GM12891 (cell line): ENCODE results near the gene DSCAM.

Experiments
- DNase-seq: peaks from one replicate; pipeline ENCODE4 v3.0.0; 2011; ENCODE audit warnings: low spot score; ENCODE audit not compliant: insufficient read length
- FAIRE-seq: peaks from 2 replicates; lab custom pipeline; 2011; peaks lifted over from hg19 to GRCh38; lab: Jason Lieb, UNC
- PAX5 ChIP-seq: IDR thresholded peaks from 2 replicates; pipeline ENCODE4 v1.6.1; 2011; ENCODE audit warnings: low read length, moderate library complexity, mild to moderate bottlenecking; ENCODE audit not compliant: insufficient read depth, severe bottlenecking
- POLR2A ChIP-seq: IDR thresholded peaks from 2 replicates; pipeline ENCODE4 v1.6.1; 2011; ENCODE audit warnings: low read depth, low read length, control low read depth
- POLR2AphosphoS5 ChIP-seq: IDR thresholded peaks from 2 replicates; pipeline ENCODE4 v1.6.1; 2011; ENCODE audit warnings: low read depth, low read length, control low read depth
- POU2F2 ChIP-seq: IDR thresholded peaks from 2 replicates; pipeline ENCODE4 v1.6.1; 2011; ENCODE audit warnings: low read depth, mild to moderate bottlenecking, control low read depth, low read length, moderate library complexity
- SPI1 ChIP-seq: IDR thresholded peaks from 2 replicates; pipeline ENCODE4 v1.6.1; 2011; ENCODE audit warnings: low read depth, low read length, control low read depth
- TAF1 ChIP-seq: IDR thresholded peaks from 2 replicates; pipeline ENCODE4 v1.6.1; 2011; ENCODE audit warnings: low read depth, low read length, control low read depth

Gene DSCAM

GRCh38 chr21:40250514-40251294, 596.3 kb downstream of the DSCAM start:
- no peak for TF ChIP-seq SPI1
- TF ChIP-seq TAF1 = no peak
- no peak for TF ChIP-seq POLR2AphosphoS5
- TF ChIP-seq POU2F2 = no peak
- no peak for TF ChIP-seq PAX5
- TF ChIP-seq POLR2A = no peak
- no peak for FAIRE-seq

GRCh38 chr21:40244981-40245380, 602.0 kb downstream of the DSCAM start:
- TF ChIP-seq SPI1 = no peak
- TF ChIP-seq POLR2A = no peak
- no peak for TF ChIP-seq POLR2AphosphoS5
- TF ChIP-seq POU2F2 = no peak
- no peak for TF ChIP-seq PAX5
- DNase-seq (no peak), FAIRE-seq (no peak)

More at GRCh38 chr21:40250514-40251294, 596.3 kb downstream of the DSCAM start:
- no peak for DNase-seq

DNA sequence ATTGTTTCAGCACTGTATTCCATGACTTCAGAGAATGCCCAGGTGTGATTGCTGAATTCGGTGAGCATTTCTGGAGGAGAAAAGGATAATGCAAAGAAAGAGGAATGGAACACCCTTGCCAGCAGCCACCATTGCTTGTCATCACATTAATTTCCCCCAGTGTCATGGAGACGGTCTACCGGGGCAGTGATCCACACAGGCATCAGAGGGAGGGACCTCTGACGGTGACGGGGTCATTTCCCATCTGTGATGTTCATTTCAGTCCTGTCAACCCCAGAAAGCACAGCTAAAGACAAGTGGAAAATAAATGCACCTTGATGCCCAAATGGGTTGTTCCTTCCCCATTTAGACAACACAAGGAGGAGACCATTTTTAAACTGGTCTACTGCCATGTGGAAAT, 603.3 kb downstream of the DSCAM start:
- DNase-seq = no peak
- FAIRE-seq = no peak
- TF ChIP-seq POLR2AphosphoS5 (no peak), POU2F2 (no peak), POLR2A (no peak), TAF1 (no peak)

DNA sequence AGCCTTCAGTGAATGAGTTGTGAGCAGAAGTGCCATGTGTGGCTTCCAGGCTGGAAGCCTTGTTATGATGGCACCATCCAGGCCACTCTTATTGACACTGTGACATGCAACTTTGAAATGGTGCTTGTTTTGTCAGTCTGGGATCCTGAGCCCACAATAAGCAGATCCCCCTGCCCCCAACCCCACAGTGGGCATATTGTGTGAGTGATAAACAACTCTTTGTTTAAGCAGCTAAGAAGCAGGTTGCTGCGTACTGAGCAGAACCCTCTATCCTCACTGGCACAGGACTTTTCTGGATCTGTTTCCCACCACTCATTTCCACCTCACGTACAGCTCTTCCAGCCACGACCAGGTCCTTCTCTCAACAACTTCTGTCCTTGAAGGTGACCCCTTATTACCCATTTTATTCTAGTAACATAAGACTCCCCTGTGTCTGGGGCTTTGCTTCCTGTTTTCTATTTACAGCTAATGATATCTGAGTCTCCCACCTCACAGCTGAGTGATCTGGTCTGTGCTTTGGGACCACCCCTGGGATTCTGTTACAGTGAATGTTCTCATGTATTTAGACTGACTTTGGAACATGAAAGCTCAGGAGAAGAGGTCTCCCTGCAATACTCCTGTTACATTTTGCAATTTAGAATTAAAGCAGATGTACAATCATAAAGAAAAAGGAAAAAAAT, 604.2 kb downstream of the DSCAM start:
- FAIRE-seq = no peak
- TF ChIP-seq POU2F2 = no peak
- no peak for TF ChIP-seq POLR2A
- no peak for TF ChIP-seq PAX5
- TF ChIP-seq SPI1 = no peak
- TF ChIP-seq POLR2AphosphoS5 = no peak
- TF ChIP-seq TAF1 = no peak
- DNase-seq = no peak

DNA sequence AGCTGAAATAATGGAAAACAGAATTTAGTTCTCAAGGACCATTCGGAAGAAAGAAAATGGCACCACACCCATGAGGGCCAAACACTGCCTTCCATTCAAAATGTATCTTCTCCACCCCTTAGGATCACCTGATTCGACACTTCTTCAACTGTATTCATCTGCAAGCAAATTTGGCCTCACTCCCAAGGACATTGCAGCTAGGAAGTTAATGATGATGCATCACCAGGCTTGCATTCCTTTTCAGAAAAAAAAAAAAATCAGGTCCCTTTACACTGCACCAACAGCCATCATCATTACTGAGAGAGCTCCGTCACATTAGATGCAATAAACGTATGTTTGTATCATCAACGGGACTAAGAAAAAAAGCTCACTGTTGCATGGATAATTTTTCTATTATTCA, 611.4 kb downstream of the DSCAM start:
- TF ChIP-seq PAX5 (no peak), SPI1 (no peak), POLR2AphosphoS5 (no peak), POLR2A (no peak), POU2F2 (no peak), TAF1 (no peak)
- no peak for DNase-seq
- no peak for FAIRE-seq

DNA sequence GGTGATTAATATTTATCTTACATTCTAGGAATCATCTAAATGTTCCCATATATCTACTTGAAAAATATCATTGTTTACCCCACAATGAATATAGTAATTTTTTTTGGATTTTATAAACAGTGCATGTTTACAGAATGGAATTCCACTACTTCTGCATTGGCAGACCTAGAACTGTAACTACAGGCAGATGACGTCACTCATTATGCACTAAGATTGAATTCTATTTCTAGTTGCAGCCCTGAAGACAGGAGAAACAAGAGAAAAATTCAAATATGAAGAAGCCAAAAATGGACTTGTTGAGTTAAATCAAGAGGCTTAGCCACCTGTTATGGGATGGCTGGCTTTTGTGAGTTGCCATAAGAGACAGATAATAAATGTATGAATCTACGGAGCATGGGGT, 615.0 kb downstream of the DSCAM start:
- FAIRE-seq (no peak), DNase-seq (no peak)

DNA sequence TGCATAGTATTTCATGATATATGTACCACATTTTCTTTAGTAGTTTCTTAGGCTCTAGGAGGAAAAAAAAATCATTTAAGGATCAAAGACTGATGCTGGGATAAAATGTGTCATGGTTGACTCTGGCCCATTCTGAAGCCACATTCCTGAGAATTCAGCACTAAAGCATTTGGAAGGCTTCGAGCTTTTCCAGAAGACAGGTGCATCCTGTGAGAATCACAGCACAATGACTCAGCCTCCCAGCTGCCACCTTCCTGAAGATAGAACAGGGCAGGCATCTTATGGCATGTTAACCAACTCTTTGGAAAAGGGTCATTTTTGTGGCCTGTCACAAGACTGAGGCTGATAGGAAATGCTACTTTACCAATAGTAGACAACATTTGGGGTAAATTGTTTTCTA, 619.9 kb downstream of the DSCAM start:
- DNase-seq (no peak), FAIRE-seq (no peak)
- TF ChIP-seq TAF1 (no peak), POU2F2 (no peak), PAX5 (no peak), SPI1 (no peak), POLR2A (no peak), POLR2AphosphoS5 (no peak)

More for the DNA sequence above, 615.0 kb downstream of the DSCAM start:
- TF ChIP-seq POLR2A (no peak), TAF1 (no peak), POU2F2 (no peak), PAX5 (no peak), SPI1 (no peak), POLR2AphosphoS5 (no peak)

GRCh38 chr21:40215941-40216340, 631.0 kb downstream of the DSCAM start:
- TF ChIP-seq POU2F2 (no peak), POLR2A (no peak), PAX5 (no peak), SPI1 (no peak), POLR2AphosphoS5 (no peak), TAF1 (no peak)
- no peak for DNase-seq
- FAIRE-seq = no peak

GRCh38 chr21:40210251-40210650, 636.7 kb downstream of the DSCAM start:
- no peak for DNase-seq
- no peak for TF ChIP-seq TAF1
- no peak for TF ChIP-seq POLR2AphosphoS5
- TF ChIP-seq POU2F2 = no peak
- no peak for TF ChIP-seq SPI1
- TF ChIP-seq POLR2A = no peak
- TF ChIP-seq PAX5 = no peak
- no peak for FAIRE-seq

DNA sequence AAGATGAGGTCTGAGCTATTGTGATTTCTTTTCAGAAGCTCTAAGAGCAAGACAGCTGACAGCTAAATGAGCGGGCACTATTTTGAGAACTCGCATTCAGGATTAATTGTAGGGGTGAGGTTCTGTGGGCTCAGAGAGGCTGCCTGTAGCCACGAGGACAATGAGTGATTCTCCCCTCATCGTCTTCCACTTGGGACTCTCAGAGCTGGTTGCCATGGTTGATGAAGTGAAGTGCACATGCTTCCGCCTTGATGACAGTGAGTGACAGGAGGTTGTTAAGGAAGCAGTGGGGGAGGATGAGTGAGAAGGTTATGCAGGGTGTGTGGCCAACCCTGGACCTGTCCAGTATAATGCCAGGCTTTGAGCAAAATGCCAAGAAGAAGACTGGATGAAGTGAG, 638.0 kb downstream of the DSCAM start:
- no peak for FAIRE-seq
- no peak for DNase-seq
- TF ChIP-seq PAX5 (no peak), POLR2AphosphoS5 (no peak)
